Measurements from ENCODE around the gene ELP4. TPM values are rescaled to one million over a fixed set of nuclear protein-coding genes. Genes with fewer than 3 reads are reported as not detected.

ELP4 gene
- total RNA-seq, 1 experiment from 2014 or later, result 19.4 TPM

- Histone ChIP-seq H3K4me1 (ENCODE audit: insufficient read depth, low read length) (no peaks in the 10 kb centered on the region), H3F3A (ENCODE audit: low read length, unreplicated experiment) (no peaks in the 10 kb centered on the region), H3K9me3 (ENCODE audit: low read length) (no peaks in the 10 kb centered on the region), H4K20me1 (ENCODE audit: low read length) (no peaks in the 10 kb centered on the region), H3K9ac (ENCODE audit: low read length) (no peak overlapping the region), H3K36me3 (ENCODE audit: low read depth, low read length) (no peaks in the 10 kb centered on the region), H3K4me2 (ENCODE audit: low read length) (no peak overlapping the region), H3K27ac (ENCODE audit: low read length) (no peak overlapping the region), H3K27me3 (ENCODE audit: low read length) (no peaks in the 10 kb centered on the region), H3K9me2 (replicated peaks; ENCODE audit: low read length) (no peaks in the 10 kb centered on the region), H3K4me3 (ENCODE audit: low read length) (no peak overlapping the region), H3K79me2 (ENCODE audit: low read length) (no peaks in the 10 kb centered on the region), H2AFZ (ENCODE audit: low read length) (no peak overlapping the region)
- ATAC-seq, result no peak
- ChIA-PET CTCF (no interaction called here), POLR2A (ENCODE audit: unreplicated experiment) (no interaction called here)
- intact Hi-C loops (cut with micrococcal nuclease), result no loop called here
- no peak for TF ChIP-seq CTCF (conservative IDR thresholded peaks at IDR 0.05; ENCODE audit: low read depth, low read length)
- DNase-seq, result no peak
- BruUV-seq (replicated peaks), result no TSS peak
These were observed 257.5 kb downstream of the ELP4 start for GRCh38 chr11:31767066-31767465.

GRCh38 chr11:31767685-31768084, 258.1 kb downstream of the ELP4 start:
- H3K79me2 ChIP-seq (ENCODE audit: low read length), result no peaks in the 10 kb centered on the region
- no peak overlapping the region for H3K4me2 ChIP-seq (ENCODE audit: low read length)
- no peaks in the 10 kb centered on the region for H3K36me3 ChIP-seq (ENCODE audit: low read depth, low read length)
- ChIA-PET POLR2A (ENCODE audit: unreplicated experiment) (no interaction called here), CTCF (no interaction called here)
- no peaks in the 10 kb centered on the region for H3K4me1 ChIP-seq (ENCODE audit: insufficient read depth, low read length)
- intact Hi-C loops (cut with micrococcal nuclease), result no loop called here
- H3K27me3 ChIP-seq (ENCODE audit: low read length), result no peaks in the 10 kb centered on the region
- no peaks in the 10 kb centered on the region for H3F3A ChIP-seq (ENCODE audit: low read length, unreplicated experiment)
- DNase-seq (no peak), ATAC-seq (no peak)
- H3K9me2 ChIP-seq (replicated peaks; ENCODE audit: low read length), result no peaks in the 10 kb centered on the region
- H3K27ac ChIP-seq (ENCODE audit: low read length), result no peak overlapping the region
- no peak overlapping the region for H3K9ac ChIP-seq (ENCODE audit: low read length)
- no peaks in the 10 kb centered on the region for H3K9me3 ChIP-seq (ENCODE audit: low read length)
- TF ChIP-seq CTCF (conservative IDR thresholded peaks at IDR 0.05; ENCODE audit: low read depth, low read length), result no peak
- TF ChIP-seq EZH2 (IDR thresholded peaks at IDR 0.05; ENCODE audit: low read length, unreplicated experiment), result no peak
- no peak for TF ChIP-seq EZH2phosphoT487 (IDR thresholded peaks at IDR 0.05; ENCODE audit: borderline replicate concordance, low read length)
- BruUV-seq (replicated peaks), result no TSS peak
- H2AFZ ChIP-seq (ENCODE audit: low read length), result no peak overlapping the region
- H3K4me3 ChIP-seq (ENCODE audit: low read length), result no peak overlapping the region
- H4K20me1 ChIP-seq (ENCODE audit: low read length), result no peaks in the 10 kb centered on the region

DNA sequence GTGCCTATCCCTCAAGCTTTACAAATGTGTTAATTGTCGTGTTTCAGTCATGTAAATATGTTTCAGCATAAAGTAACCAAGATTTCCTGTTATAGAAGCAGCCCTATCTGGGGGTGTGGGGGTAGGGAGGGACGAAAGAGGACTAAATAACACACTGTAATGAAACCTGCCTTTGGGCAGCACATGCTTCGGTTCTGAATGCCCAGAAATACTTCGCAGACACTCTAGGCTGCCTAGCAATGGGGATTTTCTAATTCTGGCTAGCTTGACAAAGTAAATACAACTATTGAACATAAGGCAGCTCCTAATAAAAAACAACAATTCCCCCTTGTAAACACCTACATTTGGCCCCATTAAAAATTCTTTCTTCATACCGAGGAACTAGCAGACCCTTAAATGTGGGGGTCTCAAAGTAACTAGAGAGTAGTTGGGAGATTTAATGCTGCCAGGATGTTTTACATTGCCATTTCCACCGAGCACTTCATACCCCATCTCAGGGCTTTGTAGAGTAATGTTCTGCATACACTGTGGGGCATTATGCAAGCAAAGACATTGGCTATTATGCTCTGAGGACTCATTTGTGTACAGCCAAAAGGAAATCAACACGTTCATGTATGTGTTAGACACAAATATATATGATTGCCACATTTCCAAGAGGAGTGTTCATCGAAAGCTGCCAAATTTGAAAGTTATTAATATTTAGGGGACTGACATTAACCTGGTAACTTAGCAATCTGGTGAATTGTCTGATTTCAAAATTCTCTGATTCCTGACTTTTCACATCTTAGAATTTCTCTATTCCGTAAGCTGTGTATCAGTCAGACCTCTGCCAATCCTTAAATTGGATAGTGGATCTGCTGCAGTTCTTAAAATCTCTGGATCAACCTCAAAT, 259.4 kb downstream of the ELP4 start:
- Histone ChIP-seq H2AFZ (ENCODE audit: low read length) (no peak overlapping the region), H3K36me3 (ENCODE audit: low read depth, low read length) (no peaks in the 10 kb centered on the region), H3K9ac (ENCODE audit: low read length) (no peak overlapping the region), H3K9me2 (replicated peaks; ENCODE audit: low read length) (no peaks in the 10 kb centered on the region), H3K27ac (ENCODE audit: low read length) (no peak overlapping the region), H3K9me3 (ENCODE audit: low read length) (no peaks in the 10 kb centered on the region), H3F3A (ENCODE audit: low read length, unreplicated experiment) (no peaks in the 10 kb centered on the region), H4K20me1 (ENCODE audit: low read length) (no peaks in the 10 kb centered on the region), H3K4me1 (ENCODE audit: insufficient read depth, low read length) (no peaks in the 10 kb centered on the region), H3K27me3 (ENCODE audit: low read length) (no peaks in the 10 kb centered on the region), H3K4me3 (ENCODE audit: low read length) (no peak overlapping the region), H3K79me2 (ENCODE audit: low read length) (no peaks in the 10 kb centered on the region), H3K4me2 (ENCODE audit: low read length) (no peak overlapping the region)
- DNase-seq (no peak), ATAC-seq (no peak)
- no peak for TF ChIP-seq EZH2phosphoT487 (IDR thresholded peaks at IDR 0.05; ENCODE audit: borderline replicate concordance, low read length)
- TF ChIP-seq EZH2 (IDR thresholded peaks at IDR 0.05; ENCODE audit: low read length, unreplicated experiment), result no peak
- no peak for TF ChIP-seq CTCF (conservative IDR thresholded peaks at IDR 0.05; ENCODE audit: low read depth, low read length)
- no TSS peak for BruUV-seq (replicated peaks)
- CTCF ChIA-PET, result no interaction called here
- intact Hi-C loops (cut with micrococcal nuclease), result no loop called here
- POLR2A ChIA-PET (ENCODE audit: unreplicated experiment), result no interaction called here

All from PC-3 (cell line).